Measurements from ENCODE around the gene ZNF79. TPM values are rescaled to one million over a fixed set of nuclear protein-coding genes. Genes with fewer than 3 reads are reported as not detected.

The ZNF79 gene
- total and polyA plus RNA-seq, 9 of the 15 experiments (the other 6 are each of a cell fraction or from before 2014, with no cell fraction given), result 0.62 to 7.0 (median 4.1) TPM

DNA sequence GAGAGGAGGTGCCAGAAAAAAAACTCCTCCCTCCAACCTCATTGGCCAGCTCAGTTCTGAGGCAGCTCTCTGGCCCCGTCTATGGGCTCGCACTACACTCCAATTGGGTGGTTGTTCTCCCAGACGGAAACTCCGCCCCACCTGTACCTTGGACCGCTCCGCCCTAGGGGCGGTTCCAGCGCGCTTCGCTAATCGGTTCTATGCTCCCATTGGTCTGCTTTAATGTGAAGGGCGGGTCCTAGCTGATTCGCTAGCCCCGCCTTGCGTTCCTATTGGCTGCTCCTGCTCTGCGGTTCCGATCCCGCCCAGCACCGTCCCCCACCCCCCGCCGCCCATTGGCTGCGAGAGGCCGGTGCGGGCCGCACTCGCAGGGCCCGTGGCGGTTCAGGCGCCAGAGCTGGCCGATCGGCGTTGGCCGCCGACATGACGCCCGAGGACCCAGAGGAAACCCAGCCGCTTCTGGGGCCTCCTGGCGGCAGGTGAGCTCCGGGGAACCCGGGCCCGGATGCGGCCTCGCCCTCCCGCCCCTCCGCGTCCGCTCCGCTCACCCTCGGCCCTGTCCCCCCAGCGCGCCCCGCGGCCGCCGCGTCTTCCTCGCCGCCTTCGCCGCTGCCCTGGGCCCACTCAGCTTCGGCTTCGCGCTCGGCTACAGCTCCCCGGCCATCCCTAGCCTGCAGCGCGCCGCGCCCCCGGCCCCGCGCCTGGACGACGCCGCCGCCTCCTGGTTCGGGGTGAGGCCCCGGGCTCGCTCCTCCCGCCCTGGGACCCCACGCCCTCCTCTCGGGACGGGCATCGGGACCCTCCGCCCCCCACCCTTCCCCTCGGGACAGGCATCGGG is 27.2 kb upstream of the ZNF79 start, which contains the start of gene SLC2A8 (continued):
- TF ChIP-seq DDX20 (tag; IDR thresholded peaks at IDR 0.05; ENCODE audit: low read depth) (no peak), ZNF384 (IDR thresholded peaks at IDR 0.05; ENCODE audit: low read depth, low read length) (0 out of 2 replicates have a peak, but pooled peaks have one; percentile 52), ESRRB (CRISPR knock-in tag; IDR thresholded peaks at IDR 0.05; ENCODE audit: borderline replicate concordance) (no peak)

GRCh38 chr9:127397646-127398274 is 26.4 kb upstream of the ZNF79 start:
- peak overlapping the region; percentile 89 for H2AFZ ChIP-seq (ENCODE audit: low read depth, low read length)
- TF ChIP-seq, protein P1, sequence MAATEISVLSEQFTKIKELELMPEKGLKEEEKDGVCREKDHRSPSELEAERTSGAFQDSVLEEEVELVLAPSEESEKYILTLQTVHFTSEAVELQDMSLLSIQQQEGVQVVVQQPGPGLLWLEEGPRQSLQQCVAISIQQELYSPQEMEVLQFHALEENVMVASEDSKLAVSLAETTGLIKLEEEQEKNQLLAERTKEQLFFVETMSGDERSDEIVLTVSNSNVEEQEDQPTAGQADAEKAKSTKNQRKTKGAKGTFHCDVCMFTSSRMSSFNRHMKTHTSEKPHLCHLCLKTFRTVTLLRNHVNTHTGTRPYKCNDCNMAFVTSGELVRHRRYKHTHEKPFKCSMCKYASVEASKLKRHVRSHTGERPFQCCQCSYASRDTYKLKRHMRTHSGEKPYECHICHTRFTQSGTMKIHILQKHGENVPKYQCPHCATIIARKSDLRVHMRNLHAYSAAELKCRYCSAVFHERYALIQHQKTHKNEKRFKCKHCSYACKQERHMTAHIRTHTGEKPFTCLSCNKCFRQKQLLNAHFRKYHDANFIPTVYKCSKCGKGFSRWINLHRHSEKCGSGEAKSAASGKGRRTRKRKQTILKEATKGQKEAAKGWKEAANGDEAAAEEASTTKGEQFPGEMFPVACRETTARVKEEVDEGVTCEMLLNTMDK (IDR thresholded peaks at IDR 0.05; ENCODE audit: borderline replicate concordance, insufficient read depth, low read depth, low read length, poor library complexity, severe bottlenecking), result peak; percentile 44
- TF ChIP-seq RAD21 (CRISPR knock-in tag; conservative IDR thresholded peaks at IDR 0.05 in 1 of 2, IDR thresholded peaks at IDR 0.05 in 1 of 2), result peak; percentile 13 to 52; a peak in 3 of 4 replicates
- peak; percentile 69 for TF ChIP-seq ZBTB7A (IDR thresholded peaks at IDR 0.05; ENCODE audit: borderline replicate concordance, control insufficient read depth, low read depth, low read length)
- TF ChIP-seq ZNF133 (CRISPR knock-in tag; IDR thresholded peaks at IDR 0.05), result no peak
- TF ChIP-seq VEZF1 (CRISPR knock-in tag; IDR thresholded peaks at IDR 0.05), result peak; percentile 39; the same call in 1 of the 2 replicates
- TF ChIP-seq XRCC3 (IDR thresholded peaks at IDR 0.05), result no peak
- TF ChIP-seq SMAD4 (CRISPR knock-in tag; conservative IDR thresholded peaks at IDR 0.05), result no peak
- no peak for TF ChIP-seq CSDE1 (IDR thresholded peaks at IDR 0.05)

More at GRCh38 chr9:127397646-127398274, 26.4 kb upstream of the ZNF79 start:
- Histone ChIP-seq H3K9ac (ENCODE audit: insufficient read depth in 1 of 2, low read depth in 2 of 2, low read length in 2 of 2) (peak overlapping the region; percentile 56 to 93; a peak in 3 of 4 replicates), H3K27ac (ENCODE audit: extremely low read depth, low read depth, low read length) (peak overlapping the region; percentile 64; the same call in 1 of the 3 replicates), H3K4me3 (peak overlapping the region; percentile 66), H3K4me2 (ENCODE audit: insufficient read depth, low read length) (peak overlapping the region; percentile 73), H3K36me3 (ENCODE audit: control insufficient read depth, insufficient read depth, low read length) (no peaks in the 10 kb centered on the region), H4K20me1 (replicated peaks; ENCODE audit: control insufficient read depth, insufficient read depth, low read length) (peaks cover 4% of the 10 kb centered on the region; the same call in 1 of the 2 replicates), H3K4me1 (replicated peaks in 1 of 2; ENCODE audit: control insufficient read depth in 2 of 2, insufficient read depth in 2 of 2, low read length in 2 of 2) (peaks cover 17 to 31% of the 10 kb centered on the region in 2 experiments; a peak in 3 of 5 replicates), H3K27me3 (ENCODE audit: control insufficient read depth in 2 of 2, insufficient read depth in 2 of 2, low read length in 2 of 2) (no peaks in the 10 kb centered on the region; a peak in 1 of 5 replicates), H3K9me1 (ENCODE audit: control insufficient read depth, insufficient read depth, low read length) (no peaks in the 10 kb centered on the region), H3K79me2 (ENCODE audit: control insufficient read depth, insufficient read depth, low read length) (no peaks in the 10 kb centered on the region), H3K9me3 (replicated peaks; ENCODE audit: control insufficient read depth, insufficient read depth, low read depth, low read length) (no peaks in the 10 kb centered on the region)
- in situ Hi-C loops (cut with MboI), result no loop called here
- intact Hi-C loops (cut with micrococcal nuclease), result loop anchor here (5.0 kb wide), 1 partner anchor 180 kb away; no protein-coding TSS in a partner anchor
- ATAC-seq (no peak), FAIRE-seq (no peak), DNase-seq (ENCODE audit: extremely low read depth in 1 of 4, low spot score in 3 of 4) (peak; percentile 34 to 52 (median 48))
- BruUV-seq (replicated peaks), result no TSS peak
- ChIA-PET CTCF (ENCODE audit: low intra/inter-chr PET ratio) (no interaction called here), POLR2A (interaction anchor here (0.6 to 1.7 kb wide), 5 partner anchors 18 to 53 kb away, joined by 3 to 6 read pairs (median 4); partner anchors contain the start of genes RPL12 and ZNF79)
- WGBS (ENCODE audit: insufficient coverage, low coverage, missing lambda C conversion rate), result 17% methylated on average over 17 of the region's 55 CpGs
